Gastrocnemius medialis (tissue), 4 donors: Measurements from ENCODE around the gene SULF2. TPM values are rescaled to one million over a fixed set of nuclear protein-coding genes. Genes with fewer than 3 reads are reported as not detected.

ENCODE experiments used
- ATAC-seq, 2 donors: fragments of 150-250 bp; one replicate each; pipeline ENCODE4 v1.9.1; 2016
- DNase-seq, 2 donors: peaks; one replicate each; pipeline ENCODE4 v3.0.0-alpha.2; 2019
- H3K27ac ChIP-seq, 4 donors: fragments of 200-600 bp; sonication (generic); 1 replicate in 1 of 4; 2 replicates in 3 of 4; pipeline ENCODE4 v1.5.1; 2016 to 2018; ENCODE audit warnings: mild to moderate bottlenecking in 2 of 4, moderate library complexity in 1 of 4
- H3K27me3 ChIP-seq, 3 donors: fragments of 200-600 bp; sonication (generic) in 2 of 3; 1 replicate in 1 of 3; 2 replicates in 2 of 3; pipeline versions ENCODE4 v1.5.1 to v1.6.0; 2016 to 2019; ENCODE audit warnings: mild to moderate bottlenecking in 1 of 3, moderate library complexity in 1 of 3
- H3K36me3 ChIP-seq, 2 donors: fragments of 200-600 bp; sonication (generic) in 1 of 2; one replicate each; pipeline ENCODE4 v1.5.1; 2017 to 2018
- H3K4me1 ChIP-seq, 2 donors: fragments of 200-600 bp; sonication (generic) in 1 of 2; one replicate each; pipeline ENCODE4 v1.5.1; 2016 to 2017; ENCODE audit warnings: mild to moderate bottlenecking in 2 of 2
- H3K4me3 ChIP-seq, 4 donors: fragments of 200-600 bp; sonication (generic) in 3 of 4; 1 replicate in 1 of 4; 2 replicates in 3 of 4; pipeline ENCODE4 v1.5.1; 2016 to 2019; ENCODE audit warnings: mild to moderate bottlenecking in 2 of 4
- H3K9me3 ChIP-seq, 3 donors: fragments of 200-600 bp; sonication (generic) in 2 of 3; 1 replicate in 1 of 3; 2 replicates in 2 of 3; pipeline ENCODE4 v1.5.1; 2016 to 2019
- POLR2A ChIP-seq, 2 donors: fragments of 450-650 bp; IDR thresholded peaks; one replicate each; pipeline ENCODE4 v1.6.1; 2017; ENCODE audit warnings: antibody characterized with exemption in 2 of 2, mild to moderate bottlenecking in 2 of 2, moderate library complexity in 2 of 2
- in situ Hi-C, 4 donors: fragments of 200-750 bp; cut with MboI; loops; one replicate each; pipeline versions ENCODE4 v1.15.0 to v1.8.0; 2017; ENCODE audit warnings: low sequenced_read_pairs in 4 of 4
- intact Hi-C: fragments of 100-400 bp; cut with DNase I; formaldehyde crosslinking; loops from one replicate; pipeline ENCODE4 v1.15.1; 2023; ENCODE audit warnings: low total_unique reads
- total RNA-seq, 4 donors: library from RNA; depleted of rRNA; stranded (reverse); fragments of >200 nt; gene quantifications; one replicate each; pipeline versions ENCODE4 v1.1.0 to v1.2.3, GENCODE V29; 2016
- TF ChIP-seq, protein P1 (sequence below), 5 experiments: fragments of 450-650 bp in 3 of 5; fragments of 200-600 bp in 2 of 5; sonication (generic) in 2 of 5; IDR thresholded peaks in 4 of 5; conservative IDR thresholded peaks in 1 of 5; 1 replicate in 4 of 5; 2 replicates in 1 of 5; pipeline ENCODE4 v1.5.1; 2016 to 2019; ENCODE audit warnings: antibody characterized with exemption in 5 of 5, mild to moderate bottlenecking in 3 of 5, moderate library complexity in 3 of 5

Gene SULF2
- total RNA-seq, 4 donors from 2014 or later, result 9.8 to 18.8 (median 16.8) TPM

DNA sequence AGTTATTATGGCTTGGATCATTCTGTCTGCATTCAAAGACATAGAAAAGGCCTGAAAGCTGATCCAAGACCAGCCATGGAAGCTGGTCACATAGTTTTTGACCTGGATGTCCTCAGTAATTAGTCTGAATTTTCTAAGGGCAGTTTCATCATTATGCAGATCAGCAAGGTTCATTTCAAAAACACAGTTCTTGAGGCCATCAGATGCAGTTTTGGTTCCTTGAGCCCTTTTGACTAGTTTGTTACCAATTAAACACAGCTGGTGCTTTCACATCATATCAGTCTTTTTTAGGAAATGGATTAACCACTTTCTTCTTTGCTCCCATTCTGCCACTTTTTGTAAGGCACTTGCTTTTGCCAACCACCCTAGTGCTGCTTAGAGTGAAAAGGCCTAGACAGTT, 154.2 kb downstream of the SULF2 start:
- in situ Hi-C loops, result no loop called here
- no peaks in the 10 kb centered on the region for H3K9me3 ChIP-seq
- no peaks in the 10 kb centered on the region for H3K4me1 ChIP-seq
- DNase-seq, result no peak
- H3K27me3 ChIP-seq, result no peaks in the 10 kb centered on the region
- H3K27ac ChIP-seq, result no peak overlapping the region
- TF ChIP-seq, protein P1, sequence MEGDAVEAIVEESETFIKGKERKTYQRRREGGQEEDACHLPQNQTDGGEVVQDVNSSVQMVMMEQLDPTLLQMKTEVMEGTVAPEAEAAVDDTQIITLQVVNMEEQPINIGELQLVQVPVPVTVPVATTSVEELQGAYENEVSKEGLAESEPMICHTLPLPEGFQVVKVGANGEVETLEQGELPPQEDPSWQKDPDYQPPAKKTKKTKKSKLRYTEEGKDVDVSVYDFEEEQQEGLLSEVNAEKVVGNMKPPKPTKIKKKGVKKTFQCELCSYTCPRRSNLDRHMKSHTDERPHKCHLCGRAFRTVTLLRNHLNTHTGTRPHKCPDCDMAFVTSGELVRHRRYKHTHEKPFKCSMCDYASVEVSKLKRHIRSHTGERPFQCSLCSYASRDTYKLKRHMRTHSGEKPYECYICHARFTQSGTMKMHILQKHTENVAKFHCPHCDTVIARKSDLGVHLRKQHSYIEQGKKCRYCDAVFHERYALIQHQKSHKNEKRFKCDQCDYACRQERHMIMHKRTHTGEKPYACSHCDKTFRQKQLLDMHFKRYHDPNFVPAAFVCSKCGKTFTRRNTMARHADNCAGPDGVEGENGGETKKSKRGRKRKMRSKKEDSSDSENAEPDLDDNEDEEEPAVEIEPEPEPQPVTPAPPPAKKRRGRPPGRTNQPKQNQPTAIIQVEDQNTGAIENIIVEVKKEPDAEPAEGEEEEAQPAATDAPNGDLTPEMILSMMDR (IDR thresholded peaks at IDR 0.05 in 4 of 5, conservative IDR thresholded peaks at IDR 0.05 in 1 of 5), result no peak
- TF ChIP-seq POLR2A (IDR thresholded peaks at IDR 0.05), result no peak
- ATAC-seq, result no peak
- H3K36me3 ChIP-seq, result peaks cover under 1 to 85% of the 10 kb centered on the region in 2 donors
- intact Hi-C loops, result no loop called here
- H3K4me3 ChIP-seq, result no peak overlapping the region

DNA sequence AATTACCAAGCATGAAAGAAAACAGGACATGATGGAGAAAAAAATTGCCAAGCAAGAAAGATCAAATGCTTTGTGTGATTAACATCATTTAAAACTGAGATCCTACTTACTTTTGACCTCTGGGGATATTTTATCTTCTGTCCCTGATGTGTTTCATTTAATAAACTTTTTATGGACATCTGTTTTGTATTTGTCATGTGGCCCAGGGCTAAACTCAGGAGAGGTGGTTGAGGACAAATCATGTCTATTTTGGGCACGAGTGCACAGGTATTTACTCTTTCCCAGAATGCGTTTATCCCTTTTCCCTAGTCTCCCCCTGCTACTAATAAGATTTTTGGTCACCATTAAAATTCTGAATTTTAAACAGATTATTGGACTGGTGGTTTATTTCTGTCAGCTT, 155.4 kb downstream of the SULF2 start:
- intact Hi-C loops, result no loop called here

DNA sequence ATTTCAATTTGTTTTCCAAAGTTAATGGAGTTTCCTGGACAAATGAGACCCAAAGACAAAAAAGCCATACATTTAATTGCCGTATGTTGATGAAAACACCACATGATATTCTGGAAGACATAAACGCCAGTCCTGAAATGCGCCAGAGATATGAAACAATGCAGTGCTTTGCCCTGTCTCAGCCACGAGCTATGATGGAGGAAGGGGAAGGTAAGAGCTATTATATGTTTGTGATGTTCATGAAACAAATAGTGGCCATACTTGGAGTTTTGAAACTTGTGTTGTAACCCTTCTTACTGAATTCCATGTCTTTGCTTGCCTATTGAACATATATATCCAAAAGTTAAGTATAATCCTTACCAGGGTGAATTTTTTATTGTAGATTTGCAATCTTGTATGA, 157.7 kb downstream of the SULF2 start:
- no peaks in the 10 kb centered on the region for H3K27me3 ChIP-seq
- H3K9me3 ChIP-seq, result no peaks in the 10 kb centered on the region
- no peaks in the 10 kb centered on the region for H3K4me1 ChIP-seq
- no peak overlapping the region for H3K4me3 ChIP-seq
- intact Hi-C loops, result no loop called here
- in situ Hi-C loops, result loop anchor here (10.0 kb wide), 4 partner anchors 123 to 433 kb away; partner anchors contain the start of gene NCOA3 (in 1 of the 4)
- DNase-seq, result no peak
- no peak for TF ChIP-seq POLR2A (IDR thresholded peaks at IDR 0.05)
- TF ChIP-seq, protein P1 (IDR thresholded peaks at IDR 0.05 in 4 of 5, conservative IDR thresholded peaks at IDR 0.05 in 1 of 5), result no peak
- H3K36me3 ChIP-seq, result peaks cover 0 to 83% of the 10 kb centered on the region in 2 donors
- no peak overlapping the region for H3K27ac ChIP-seq
- no peak for ATAC-seq

More for the DNA sequence above, 155.4 kb downstream of the SULF2 start:
- Histone ChIP-seq H3K9me3 (no peaks in the 10 kb centered on the region), H3K27ac (no peak overlapping the region), H3K4me3 (no peak overlapping the region), H3K4me1 (no peaks in the 10 kb centered on the region), H3K27me3 (no peaks in the 10 kb centered on the region), H3K36me3 (peaks cover 0 to 83% of the 10 kb centered on the region in 2 donors)
- ATAC-seq (no peak), DNase-seq (no peak)
- in situ Hi-C loops, result loop anchor here (10.0 kb wide), 4 partner anchors 125 to 435 kb away; partner anchors contain the start of gene NCOA3 (in 1 of the 4)
- TF ChIP-seq, protein P1 (IDR thresholded peaks at IDR 0.05 in 4 of 5, conservative IDR thresholded peaks at IDR 0.05 in 1 of 5), result no peak
- no peak for TF ChIP-seq POLR2A (IDR thresholded peaks at IDR 0.05)

DNA sequence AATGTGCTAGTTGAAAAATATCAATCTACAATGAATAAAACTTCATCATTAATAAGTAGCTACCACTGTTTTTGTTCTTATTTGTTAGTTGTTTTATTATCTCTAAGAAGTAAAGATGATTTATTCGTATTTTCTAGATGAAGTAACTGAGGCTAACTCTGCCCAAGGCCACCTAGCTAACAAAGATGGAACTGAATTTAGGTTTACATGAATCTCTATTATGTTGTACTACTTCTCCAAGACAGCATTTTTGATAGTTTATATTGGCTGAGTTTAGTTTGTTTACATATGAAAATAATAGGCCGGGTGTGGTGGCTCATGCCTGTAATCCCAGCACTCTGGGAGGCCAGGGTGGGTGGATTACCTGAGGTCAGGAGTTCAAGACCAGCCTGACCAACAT, 162.1 kb downstream of the SULF2 start:
- no peaks in the 10 kb centered on the region for H3K27me3 ChIP-seq
- DNase-seq (no peak), ATAC-seq (no peak)
- in situ Hi-C loops, result loop anchor here (5.0 to 25.0 kb wide), 8 partner anchors 111 to 428 kb away; partner anchors contain the start of gene NCOA3 (in 2 of the 4)
- TF ChIP-seq, protein P1 (IDR thresholded peaks at IDR 0.05 in 4 of 5, conservative IDR thresholded peaks at IDR 0.05 in 1 of 5), result no peak
- TF ChIP-seq POLR2A (IDR thresholded peaks at IDR 0.05), result no peak
- no peaks in the 10 kb centered on the region for H3K9me3 ChIP-seq
- intact Hi-C loops, result loop anchor here (5.0 kb wide), 2 partner anchors 121 to 351 kb away; partner anchors contain the start of gene NCOA3
- H3K27ac ChIP-seq, result no peak overlapping the region
- no peak overlapping the region for H3K4me3 ChIP-seq
- H3K4me1 ChIP-seq, result peaks cover 13% of the 10 kb centered on the region in 2 donors
- H3K36me3 ChIP-seq, result peaks cover 0 to 58% of the 10 kb centered on the region in 2 donors
